ENCODE measurements around the gene AFF3. TPM values are rescaled to one million over a fixed set of nuclear protein-coding genes. Genes with fewer than 3 reads are reported as not detected.

Gene AFF3
- total and polyA plus RNA-seq, 8 donors: 1.4 to 78.8 (median 14.7) TPM

GRCh38 chr2:99833586-99834201 lies 308.7 kb downstream of the AFF3 start:
- peaks cover 0 to 7% (median 0%) of the 10 kb centered on the region in 4 donors for H3K4me1 ChIP-seq
- peaks cover 0 to 18% (median 0%) of the 10 kb centered on the region in 4 donors for H3K36me3 ChIP-seq
- intact Hi-C loops (cut with DNase I; ENCODE audit: low total_unique reads): no loop called here
- no peaks in the 10 kb centered on the region for H3K9me3 ChIP-seq
- TF ChIP-seq POLR2A (IDR thresholded peaks at IDR 0.05) (no peak), CTCF (IDR thresholded peaks at IDR 0.05) (no peak), POLR2AphosphoS5 (IDR thresholded peaks at IDR 0.05) (no peak), EP300 (IDR thresholded peaks at IDR 0.05) (no peak)
- DNase-seq: no peak
- H3K27me3 ChIP-seq: no peaks in the 10 kb centered on the region
- H3K4me3 ChIP-seq: no peak overlapping the region
- WGBS, 5 donors: 69 to 82% (median 78%) methylated on average over 8 of the region's 8 CpGs
- no peak overlapping the region for H3K27ac ChIP-seq

- DNase-seq: no peak
- no peaks in the 10 kb centered on the region for H3K9me3 ChIP-seq
- intact Hi-C loops (cut with DNase I; ENCODE audit: low total_unique reads): no loop called here
- H3K27me3 ChIP-seq: no peaks in the 10 kb centered on the region
- H3K4me3 ChIP-seq: no peak overlapping the region
- peaks cover 0 to 18% (median 0%) of the 10 kb centered on the region in 4 donors for H3K36me3 ChIP-seq
- H3K27ac ChIP-seq: no peak overlapping the region
- WGBS, 5 donors: 62 to 92% (median 86%) methylated on average over 1 of the region's 1 CpG
- TF ChIP-seq EP300 (IDR thresholded peaks at IDR 0.05): no peak
- no peak for TF ChIP-seq POLR2AphosphoS5 (IDR thresholded peaks at IDR 0.05)
- no peak for TF ChIP-seq CTCF (IDR thresholded peaks at IDR 0.05)
- TF ChIP-seq POLR2A (IDR thresholded peaks at IDR 0.05): no peak
- peaks cover 0 to 7% (median 0%) of the 10 kb centered on the region in 4 donors for H3K4me1 ChIP-seq
Measured at GRCh38 chr2:99832926-99833325, 309.5 kb downstream of the AFF3 start.

- no peaks in the 10 kb centered on the region for H3K4me1 ChIP-seq
- H3K36me3 ChIP-seq: peaks cover 0 to 24% (median 0%) of the 10 kb centered on the region in 4 donors
- no peak overlapping the region for H3K27ac ChIP-seq
- H3K9me3 ChIP-seq: no peaks in the 10 kb centered on the region
- TF ChIP-seq POLR2AphosphoS5 (IDR thresholded peaks at IDR 0.05) (no peak), CTCF (IDR thresholded peaks at IDR 0.05) (no peak), POLR2A (IDR thresholded peaks at IDR 0.05) (no peak), EP300 (IDR thresholded peaks at IDR 0.05) (no peak)
- intact Hi-C loops (cut with DNase I; ENCODE audit: low total_unique reads): no loop called here
- 82 to 91% (median 88%) methylated on average over 7 of the region's 7 CpGs for WGBS, 5 donors
- H3K27me3 ChIP-seq: no peaks in the 10 kb centered on the region
- no peak overlapping the region for H3K4me3 ChIP-seq
- DNase-seq: no peak
Measured at GRCh38 chr2:99831772-99832171, 310.6 kb downstream of the AFF3 start.

- WGBS, 5 donors: 78 to 85% (median 81%) methylated on average over 8 of the region's 8 CpGs
- Histone ChIP-seq H3K4me3 (no peak overlapping the region), H3K27ac (no peak overlapping the region), H3K9me3 (no peaks in the 10 kb centered on the region), H3K27me3 (no peaks in the 10 kb centered on the region), H3K36me3 (peaks cover 0 to 17% (median 0%) of the 10 kb centered on the region in 4 donors), H3K4me1 (no peaks in the 10 kb centered on the region)
- TF ChIP-seq POLR2A (IDR thresholded peaks at IDR 0.05) (no peak), POLR2AphosphoS5 (IDR thresholded peaks at IDR 0.05) (no peak), CTCF (IDR thresholded peaks at IDR 0.05) (no peak), EP300 (IDR thresholded peaks at IDR 0.05) (no peak)
- no peak for DNase-seq
- intact Hi-C loops (cut with DNase I; ENCODE audit: low total_unique reads): loop anchor here (10.0 kb wide), 1 partner anchor 417 kb away; no protein-coding TSS in a partner anchor
Measured at GRCh38 chr2:99827296-99827999, 314.9 kb downstream of the AFF3 start.

All from stomach (tissue), 9 donors.